Transverse colon (tissue), 4 donors: Measurements from ENCODE around the gene INPP5F. TPM values are rescaled to one million over a fixed set of nuclear protein-coding genes. Genes with fewer than 3 reads are reported as not detected.
"Not testable (repeated sequence)": the region's sequence is repeated elsewhere in the genome, so short reads cannot be mapped to it uniquely, and the experiment has no call there.

Source experiments
- DNase-seq: peaks from one replicate; pipeline ENCODE4 v3.0.0-alpha.2; 2019
- H3K27ac ChIP-seq, 4 donors: fragments of 200-600 bp; sonication (generic); 2 replicates each; pipeline ENCODE4 v1.5.1; 2016 to 2018; ENCODE audit warnings: inconsistent platforms in 4 of 4
- H3K27me3 ChIP-seq: fragments of 200-600 bp; sonication (generic); 2 replicates; pipeline ENCODE4 v1.5.1; 2017; ENCODE audit warnings: inconsistent platforms
- H3K36me3 ChIP-seq, 4 donors: fragments of 200-600 bp; sonication (generic); 2 replicates each; pipeline ENCODE4 v1.5.1; 2017 to 2019; ENCODE audit warnings: inconsistent platforms in 4 of 4
- H3K4me1 ChIP-seq, 4 donors: fragments of 200-600 bp; sonication (generic); 2 replicates each; pipeline ENCODE4 v1.5.1; 2017 to 2020; ENCODE audit warnings: inconsistent platforms in 4 of 4
- H3K4me3 ChIP-seq, 4 donors: fragments of 200-600 bp; sonication (generic); 1 replicate in 1 of 4; 2 replicates in 3 of 4; pipeline versions ENCODE4 v1.5.1 to v1.6.1; 2017 to 2019; ENCODE audit warnings: inconsistent platforms in 4 of 4
- H3K9me3 ChIP-seq, 2 donors: fragments of 200-600 bp; sonication (generic); 2 replicates each; pipeline ENCODE4 v1.5.1; 2017 to 2019; ENCODE audit warnings: inconsistent platforms in 2 of 2
- CTCF ChIP-seq, 5 experiments: fragments of 200-600 bp in 3 of 5; fragments of 450-650 bp in 2 of 5; sonication (generic) in 3 of 5; IDR thresholded peaks; 1 replicate in 2 of 5; 2 replicates in 3 of 5; pipeline ENCODE4 v1.5.1; 2016 to 2017; ENCODE audit warnings: antibody characterized with exemption in 5 of 5, inconsistent platforms in 3 of 5, mild to moderate bottlenecking in 2 of 5, moderate library complexity in 1 of 5
- EP300 ChIP-seq: sonication (generic); formaldehyde crosslinking; IDR thresholded peaks from one replicate; pipeline ENCODE4 v1.6.1; 2017; ENCODE audit warnings: antibody characterized with exemption, low read depth
- POLR2A ChIP-seq: fragments of 450-650 bp; IDR thresholded peaks from one replicate; pipeline ENCODE4 v1.6.1; 2016; ENCODE audit warnings: antibody characterized with exemption, mild to moderate bottlenecking, moderate library complexity
- POLR2AphosphoS5 ChIP-seq, 3 donors: sonication (generic); formaldehyde crosslinking; IDR thresholded peaks; one replicate each; pipeline ENCODE4 v1.6.1; 2016; ENCODE audit warnings: antibody characterized with exemption in 3 of 3
- WGBS, 2 donors: methylation state at CpG; one replicate each; pipeline ENCODE4 v1.1.5; 2018; ENCODE audit warnings: low coverage in 1 of 2; 5-methylcytosine and 5-hydroxymethylcytosine counted together
- in situ Hi-C, 4 donors: fragments of 200-750 bp; cut with MboI; loops; one replicate each; pipeline versions ENCODE4 v1.15.0 to v1.15.1; 2017; ENCODE audit warnings: low sequenced_read_pairs in 3 of 4, low pct_ligation_motif_present in 1 of 4, low pct_unique_long_range_greater_than_20kb in 1 of 4
- intact Hi-C: fragments of 100-400 bp; cut with DNase I; formaldehyde crosslinking; loops from one replicate; pipeline ENCODE4 v1.15.1; 2023; ENCODE audit warnings: low total_unique reads
- total RNA-seq, 4 donors: library from RNA; depleted of rRNA; stranded (reverse); fragments of >200 nt; gene quantifications; one replicate each; pipeline ENCODE4 v1.1.0, GENCODE V29; 2016

The INPP5F gene
- total RNA-seq, 4 donors from 2014 or later = 11.6 to 24.6 (median 16.6) TPM

GRCh38 chr10:119703903-119704508 is 21.8 kb upstream of the INPP5F start:
- Histone ChIP-seq H3K27ac (no peak overlapping the region), H3K4me1 (peaks cover 0 to 5% (median 2%) of the 10 kb centered on the region in 4 donors), H3K36me3 (no peaks in the 10 kb centered on the region), H3K27me3 (no peaks in the 10 kb centered on the region), H3K4me3 (no peak overlapping the region), H3K9me3 (no peaks in the 10 kb centered on the region)
- no peak for DNase-seq
- no peak for TF ChIP-seq POLR2A
- TF ChIP-seq POLR2AphosphoS5 (IDR thresholded peaks at IDR 0.05) = no peak
- TF ChIP-seq CTCF (IDR thresholded peaks at IDR 0.05) = no peak
- no peak for TF ChIP-seq EP300
- intact Hi-C loops = no loop called here
- WGBS, 2 donors = 74 to 88% methylated on average over 4 to 9 of the region's 9 CpGs
- in situ Hi-C loops = no loop called here

GRCh38 chr10:119705434-119705831 is 20.4 kb upstream of the INPP5F start:
- no peak for TF ChIP-seq POLR2A
- no peak for TF ChIP-seq CTCF (IDR thresholded peaks at IDR 0.05)
- no peak for TF ChIP-seq POLR2AphosphoS5 (IDR thresholded peaks at IDR 0.05)
- no peak for TF ChIP-seq EP300
- Histone ChIP-seq H3K27ac (no peak overlapping the region), H3K9me3 (no peaks in the 10 kb centered on the region), H3K27me3 (no peaks in the 10 kb centered on the region), H3K4me3 (no peak overlapping the region), H3K36me3 (no peaks in the 10 kb centered on the region), H3K4me1 (peaks cover 0 to 4% (median 0%) of the 10 kb centered on the region in 4 donors)
- in situ Hi-C loops (no loop called here), intact Hi-C loops (no loop called here)
- WGBS, 2 donors = 74 to 79% methylated on average over 3 of the region's 3 CpGs
- no peak for DNase-seq

GRCh38 chr10:119706521-119707278 is 19.1 kb upstream of the INPP5F start:
- DNase-seq = no peak
- H3K27ac ChIP-seq = no peak overlapping the region
- no peaks in the 10 kb centered on the region for H3K9me3 ChIP-seq
- TF ChIP-seq POLR2A = no peak
- TF ChIP-seq EP300 = no peak
- no peak for TF ChIP-seq POLR2AphosphoS5 (IDR thresholded peaks at IDR 0.05)
- TF ChIP-seq CTCF (IDR thresholded peaks at IDR 0.05) = no peak
- in situ Hi-C loops = no loop called here
- no peaks in the 10 kb centered on the region for H3K36me3 ChIP-seq
- H3K4me3 ChIP-seq = no peak overlapping the region
- H3K4me1 ChIP-seq = no peaks in the 10 kb centered on the region
- intact Hi-C loops = no loop called here
- 67 to 80% methylated on average over 3 to 7 of the region's 7 CpGs for WGBS, 2 donors
- H3K27me3 ChIP-seq = no peaks in the 10 kb centered on the region

- DNase-seq, H3K4me1 ChIP-seq, H3K27ac ChIP-seq, H3K9me3 ChIP-seq, H3K36me3 ChIP-seq, H3K27me3 ChIP-seq, in situ Hi-C loops, intact Hi-C loops, H3K4me3 ChIP-seq: not testable (repeated sequence)
- WGBS, 2 donors = 77 to 82% methylated on average over 4 to 5 of the region's 5 CpGs
Measured at GRCh38 chr10:119707331-119707730, 18.5 kb upstream of the INPP5F start.

- H3K4me3 ChIP-seq, H3K9me3 ChIP-seq, DNase-seq, H3K36me3 ChIP-seq, H3K27ac ChIP-seq, in situ Hi-C loops, H3K4me1 ChIP-seq, intact Hi-C loops, H3K27me3 ChIP-seq: not testable (repeated sequence)
- WGBS, 2 donors = 46% methylated on average over 1 of the region's 1 CpG; no CpG with 5 or more reads in 1 of the 2 donors
Measured at GRCh38 chr10:119710935-119711334, 14.9 kb upstream of the INPP5F start.
